ENCODE data around the gene RTKN. TPM values are rescaled to one million over a fixed set of nuclear protein-coding genes. Genes with fewer than 3 reads are reported as not detected.

RTKN gene
- total and polyA plus RNA-seq, 2 of the 13 experiments (the other 11 are each of a cell fraction or from before 2014, with no cell fraction given): 159 to 166 TPM

GRCh38 chr2:74440378-74441169 lies 1.2 kb downstream of the RTKN start (continued):
- TF ChIP-seq DNMT1 (CRISPR knock-in tag; IDR thresholded peaks at IDR 0.05) (peak; percentile 88), ETV5 (CRISPR knock-in tag; IDR thresholded peaks at IDR 0.05; ENCODE audit: borderline replicate concordance) (peak; percentile 87; the same call in 1 of the 2 replicates), ZNF18 (CRISPR knock-in tag; IDR thresholded peaks at IDR 0.05; ENCODE audit: insufficient replicate concordance) (peak; percentile 30), MTF1 (CRISPR knock-in tag; IDR thresholded peaks at IDR 0.05) (no peak), TEAD2 (CRISPR knock-in tag; IDR thresholded peaks at IDR 0.05) (no peak), MXD3 (CRISPR knock-in tag; IDR thresholded peaks at IDR 0.05) (no peak; the same call in 1 of the 2 replicates), CBX2 (IDR thresholded peaks at IDR 0.05; ENCODE audit: low read depth, low read length) (no peak), CBX2 (CRISPR knock-in tag; IDR thresholded peaks at IDR 0.05; ENCODE audit: low read depth) (peak; percentile 80), ELF4 (CRISPR knock-in tag; IDR thresholded peaks at IDR 0.05; ENCODE audit: borderline replicate concordance) (peak; percentile 89; the same call in 1 of the 2 replicates), LRRFIP1 (CRISPR knock-in tag; conservative IDR thresholded peaks at IDR 0.05) (no peak), PLRG1 (conservative IDR thresholded peaks at IDR 0.05) (no peak), HOMEZ (CRISPR knock-in tag; IDR thresholded peaks at IDR 0.05; ENCODE audit: low read depth) (peak; percentile 37; the same call in 1 of the 2 replicates), SMARCE1 (IDR thresholded peaks at IDR 0.05; ENCODE audit: borderline replicate concordance) (no peak), MXI1 (IDR thresholded peaks at IDR 0.05; ENCODE audit: borderline replicate concordance, low read depth, low read length) (peak; percentile 73; the same call in 2 of the 3 replicates), ZNF629 (CRISPR knock-in tag; conservative IDR thresholded peaks at IDR 0.05) (no peak), YEATS2 (CRISPR knock-in tag; IDR thresholded peaks at IDR 0.05; ENCODE audit: borderline replicate concordance) (peak; percentile 83; the same call in 1 of the 2 replicates), ELF3 (CRISPR knock-in tag; IDR thresholded peaks at IDR 0.05) (peak; percentile 94), TBL1XR1 (IDR thresholded peaks at IDR 0.05; ENCODE audit: borderline replicate concordance, low read length, partially characterized antibody) (no peak), ONECUT2 (CRISPR knock-in tag; IDR thresholded peaks at IDR 0.05) (0 out of 2 replicates have a peak, but pooled peaks have one; percentile 5), GATAD2A (CRISPR knock-in tag; IDR thresholded peaks at IDR 0.05) (peak; percentile 99), ZNF350 (CRISPR knock-in tag; IDR thresholded peaks at IDR 0.05; ENCODE audit: borderline replicate concordance, low read depth) (peak; percentile 84), NR1H2 (CRISPR knock-in tag; IDR thresholded peaks at IDR 0.05; ENCODE audit: borderline replicate concordance, low read depth) (peak; percentile 62; the same call in 1 of the 2 replicates), ZBTB42 (CRISPR knock-in tag; IDR thresholded peaks at IDR 0.05) (peak; percentile 71; the same call in 1 of the 2 replicates), KAT8 (CRISPR knock-in tag; IDR thresholded peaks at IDR 0.05) (peak; percentile 89), ZNF580 (CRISPR knock-in tag; IDR thresholded peaks at IDR 0.05; ENCODE audit: borderline replicate concordance, low read depth) (peak; percentile 67; the same call in 1 of the 2 replicates)
